Subcutaneous adipose tissue (tissue), 4 donors: ENCODE measurements around the gene GRIN3A. TPM values are rescaled to one million over a fixed set of nuclear protein-coding genes. Genes with fewer than 3 reads are reported as not detected.

Experiments
- CTCF ChIP-seq: fragments of 450-650 bp; IDR thresholded peaks from one replicate; pipeline ENCODE4 v1.5.1; 2016; ENCODE audit warnings: low read depth, mild to moderate bottlenecking, control low read depth, antibody characterized with exemption, moderate library complexity
- total RNA-seq, 4 donors: library from RNA; depleted of rRNA; stranded (reverse); fragments of >200 nt; gene quantifications; one replicate each; pipeline ENCODE4 v1.1.0, GENCODE V29; 2016

GRIN3A gene
- total RNA-seq, 4 donors from 2014 or later: under 0.01 to 0.17 TPM; not detected in 2

DNA sequence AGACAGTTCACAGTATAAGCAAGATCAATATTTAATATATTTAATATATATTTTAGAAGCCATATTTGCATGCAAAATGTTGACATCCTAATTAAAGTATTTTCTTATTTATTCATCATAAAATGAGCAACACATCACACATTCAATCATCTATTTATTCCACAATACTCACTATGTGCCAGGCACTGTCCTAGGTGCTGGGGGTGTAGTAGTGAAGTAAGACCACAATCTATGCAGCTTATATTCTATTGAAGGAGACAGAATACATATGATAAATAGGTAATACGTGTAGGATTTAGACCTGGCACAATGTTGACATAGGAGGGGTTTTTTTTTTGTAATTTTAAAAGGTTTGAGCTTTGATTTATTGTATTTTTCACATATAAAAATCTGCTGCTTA, 63.1 kb downstream of the GRIN3A start:
- TF ChIP-seq CTCF: no peak

GRCh38 chr9:101674165-101674564, 64.3 kb downstream of the GRIN3A start:
- TF ChIP-seq CTCF: no peak

DNA sequence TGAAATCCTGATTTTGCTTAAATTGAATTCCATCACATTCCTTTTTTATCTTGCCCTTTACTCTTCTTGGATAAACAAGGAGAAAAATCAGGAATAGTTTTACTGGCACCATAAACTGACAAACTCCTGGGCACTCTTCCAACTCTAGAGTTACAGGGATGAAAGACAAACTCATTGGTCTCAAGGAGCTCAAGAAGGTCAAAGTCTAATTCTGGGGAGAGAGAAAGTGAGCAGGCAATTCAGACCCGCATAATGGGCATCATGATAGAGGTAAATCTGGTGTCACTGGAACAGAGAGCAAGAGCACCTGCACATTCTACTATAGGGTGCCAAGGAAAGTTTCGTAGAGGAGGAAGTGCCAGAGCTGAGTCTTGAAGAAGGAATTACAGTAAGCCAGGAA, 64.8 kb downstream of the GRIN3A start:
- no peak for TF ChIP-seq CTCF

DNA sequence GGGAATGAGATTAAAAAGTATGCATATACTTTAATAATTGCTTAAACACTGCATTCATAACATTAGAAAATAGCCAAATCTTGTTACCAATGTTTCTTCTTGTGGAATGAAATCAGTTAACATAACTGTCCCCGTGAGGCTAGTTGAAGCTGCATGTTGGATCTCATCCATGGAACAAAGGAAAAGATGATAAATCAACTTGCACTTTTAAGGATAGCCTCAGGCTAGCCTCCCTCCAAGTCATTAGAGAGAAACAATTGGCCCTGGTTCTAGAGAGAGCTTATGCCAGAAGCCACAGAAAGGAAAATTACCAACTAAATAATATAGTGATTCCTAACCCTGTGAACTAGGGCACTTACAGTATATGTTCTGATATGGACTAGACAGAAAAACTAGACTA, 66.9 kb downstream of the GRIN3A start:
- no peak for TF ChIP-seq CTCF

GRCh38 chr9:101668421-101668820, 70.0 kb downstream of the GRIN3A start:
- TF ChIP-seq CTCF: no peak

DNA sequence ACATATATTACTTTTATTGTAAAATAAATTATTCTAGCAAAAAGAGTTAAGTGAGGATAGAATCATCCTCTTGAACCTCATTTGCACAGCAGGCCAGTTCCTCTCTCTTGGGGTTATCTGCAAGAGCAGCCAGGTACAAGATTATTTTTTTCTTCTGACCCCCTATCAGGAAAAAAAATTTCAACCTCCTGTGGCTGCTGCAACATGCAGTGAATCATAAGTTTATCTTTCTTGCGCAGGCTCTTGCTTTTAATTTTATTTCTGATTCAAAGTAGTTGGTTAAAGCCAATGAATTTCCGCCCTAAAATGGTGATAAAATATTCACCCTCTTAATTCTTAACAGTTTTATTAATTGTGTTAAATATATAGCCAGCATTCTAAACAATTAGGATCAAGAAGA, 74.0 kb downstream of the GRIN3A start:
- TF ChIP-seq CTCF: no peak

- no peak for TF ChIP-seq CTCF
Observed at GRCh38 chr9:101652601-101653175, 85.8 kb downstream of the GRIN3A start.
